Prostate gland (tissue), 2 donors: ENCODE results near the gene ZBTB16.

Source experiments
- POLR2A ChIP-seq: fragments of 450-650 bp; IDR thresholded peaks from one replicate; pipeline ENCODE4 v1.6.1; 2016; ENCODE audit warnings: antibody characterized with exemption, mild to moderate bottlenecking
- POLR2AphosphoS5 ChIP-seq: sonication (generic); formaldehyde crosslinking; IDR thresholded peaks from one replicate; pipeline ENCODE4 v1.6.1; 2017; ENCODE audit warnings: antibody characterized with exemption
- TF ChIP-seq, protein P1 (sequence below), 4 experiments: fragments of 200-600 bp in 2 of 4; fragments of 450-650 bp in 2 of 4; sonication (generic) in 2 of 4; IDR thresholded peaks; 1 replicate in 3 of 4; 2 replicates in 1 of 4; pipeline ENCODE4 v1.5.1; 2016 to 2019; ENCODE audit warnings: antibody characterized with exemption in 4 of 4, mild to moderate bottlenecking in 2 of 4, moderate library complexity in 2 of 4

DNA sequence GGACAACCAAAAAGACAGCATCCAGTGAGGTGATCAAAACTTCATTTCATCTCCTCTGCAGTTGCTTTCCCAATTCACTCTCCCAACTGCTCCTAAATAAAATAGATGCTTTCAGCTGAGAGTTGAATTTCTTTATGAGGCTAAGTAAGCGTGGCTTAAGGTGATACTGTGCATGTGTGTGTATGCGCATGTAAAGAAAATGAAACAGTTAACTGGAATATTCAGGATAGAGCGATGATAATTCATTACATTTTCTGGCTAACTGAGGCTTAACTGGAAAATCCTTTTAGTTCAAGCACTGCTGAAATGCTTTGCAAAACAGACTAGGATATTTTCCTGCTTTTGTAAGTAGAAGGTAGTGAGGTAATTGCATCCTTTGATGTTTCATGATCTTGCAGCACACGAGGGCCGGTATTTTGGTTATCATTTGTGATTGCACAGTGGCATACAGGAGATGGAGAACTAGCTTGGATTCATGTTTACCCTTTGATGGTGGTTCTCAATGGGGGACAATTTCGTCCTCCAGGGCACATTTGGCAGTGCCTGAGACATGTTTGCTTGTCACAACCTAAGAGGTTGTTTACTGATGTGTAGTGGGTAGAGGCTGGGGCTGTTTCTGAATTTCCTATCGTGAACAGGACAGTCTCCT lies 71.2 kb downstream of the ZBTB16 start:
- TF ChIP-seq, protein P1, sequence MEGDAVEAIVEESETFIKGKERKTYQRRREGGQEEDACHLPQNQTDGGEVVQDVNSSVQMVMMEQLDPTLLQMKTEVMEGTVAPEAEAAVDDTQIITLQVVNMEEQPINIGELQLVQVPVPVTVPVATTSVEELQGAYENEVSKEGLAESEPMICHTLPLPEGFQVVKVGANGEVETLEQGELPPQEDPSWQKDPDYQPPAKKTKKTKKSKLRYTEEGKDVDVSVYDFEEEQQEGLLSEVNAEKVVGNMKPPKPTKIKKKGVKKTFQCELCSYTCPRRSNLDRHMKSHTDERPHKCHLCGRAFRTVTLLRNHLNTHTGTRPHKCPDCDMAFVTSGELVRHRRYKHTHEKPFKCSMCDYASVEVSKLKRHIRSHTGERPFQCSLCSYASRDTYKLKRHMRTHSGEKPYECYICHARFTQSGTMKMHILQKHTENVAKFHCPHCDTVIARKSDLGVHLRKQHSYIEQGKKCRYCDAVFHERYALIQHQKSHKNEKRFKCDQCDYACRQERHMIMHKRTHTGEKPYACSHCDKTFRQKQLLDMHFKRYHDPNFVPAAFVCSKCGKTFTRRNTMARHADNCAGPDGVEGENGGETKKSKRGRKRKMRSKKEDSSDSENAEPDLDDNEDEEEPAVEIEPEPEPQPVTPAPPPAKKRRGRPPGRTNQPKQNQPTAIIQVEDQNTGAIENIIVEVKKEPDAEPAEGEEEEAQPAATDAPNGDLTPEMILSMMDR (IDR thresholded peaks at IDR 0.05): no peak
- TF ChIP-seq POLR2A (no peak), POLR2AphosphoS5 (no peak)
